ENCODE measurements around the gene FOXD4L6. TPM values are rescaled to one million over a fixed set of nuclear protein-coding genes. Genes with fewer than 3 reads are reported as not detected.
"Not testable (repeated sequence)": the region's sequence is repeated elsewhere in the genome, so short reads cannot be mapped to it uniquely, and the experiment has no call there.

The FOXD4L6 gene
- total and polyA plus RNA-seq, 10 of the 15 experiments (the other 5 are each of a cell fraction or from before 2014, with no cell fraction given), result 0.04 TPM; not detected in 9

DNA sequence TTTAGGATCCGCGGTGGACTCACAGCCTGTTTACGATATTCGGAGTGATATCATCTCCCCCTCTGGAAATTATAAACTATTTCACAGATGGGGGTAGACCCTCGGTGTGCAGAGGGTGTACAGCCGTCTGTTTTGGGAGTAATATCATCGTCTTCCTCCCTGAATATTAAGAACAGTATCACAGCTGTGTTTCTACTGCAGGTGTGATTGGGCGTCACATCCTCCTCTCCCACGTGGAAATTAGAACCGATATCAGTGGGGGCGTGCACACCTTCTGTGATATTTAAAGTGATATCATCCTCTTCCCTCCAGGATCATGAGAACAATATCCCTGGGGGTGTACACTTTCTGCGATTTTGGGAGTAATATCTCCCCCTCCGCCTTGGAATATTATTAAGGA, 19.2 kb downstream of the FOXD4L6 start:
- H3K4me1 ChIP-seq (ENCODE audit: control insufficient read depth, insufficient read depth, low read length); H2AFZ ChIP-seq (ENCODE audit: control insufficient read depth, low read depth, low read length); intact Hi-C loops (cut with micrococcal nuclease; ENCODE audit: unreplicated experiment); H3K36me3 ChIP-seq (ENCODE audit: control insufficient read depth in 2 of 2, insufficient read depth in 2 of 2, low read length in 1 of 2); H3K27me3 ChIP-seq (replicated peaks in 1 of 2; ENCODE audit: control insufficient read depth in 2 of 2, insufficient read depth in 2 of 2, low read length in 1 of 2); H3K9ac ChIP-seq (ENCODE audit: control insufficient read depth, insufficient read depth, low read length); H3K4me2 ChIP-seq (ENCODE audit: control insufficient read depth, insufficient read depth); H3K27ac ChIP-seq (ENCODE audit: control insufficient read depth, insufficient read depth); SMC1A ChIA-PET (ENCODE audit: uncharacterized antibody, unreplicated experiment); POLR2A ChIA-PET; ATAC-seq; DNase-seq (ENCODE audit: low read depth, low spot score); CTCF ChIA-PET; BruUV-seq (replicated peaks); in situ Hi-C loops (cut with MboI); H3K9me3 ChIP-seq (replicated peaks; ENCODE audit: control insufficient read depth, insufficient read depth, low read length); H3K79me2 ChIP-seq (ENCODE audit: control insufficient read depth, insufficient read depth, low read length); FAIRE-seq; RAD21 ChIA-PET (ENCODE audit: unreplicated experiment); H3K4me3 ChIP-seq; H4K20me1 ChIP-seq (ENCODE audit: control insufficient read depth, insufficient read depth): not testable (repeated sequence)
- 56% methylated on average over 6 of the region's 13 CpGs for WGBS (ENCODE audit: insufficient coverage, insufficient replicate concordance, low lambda C conversion rate, missing lambda C conversion rate)

DNA sequence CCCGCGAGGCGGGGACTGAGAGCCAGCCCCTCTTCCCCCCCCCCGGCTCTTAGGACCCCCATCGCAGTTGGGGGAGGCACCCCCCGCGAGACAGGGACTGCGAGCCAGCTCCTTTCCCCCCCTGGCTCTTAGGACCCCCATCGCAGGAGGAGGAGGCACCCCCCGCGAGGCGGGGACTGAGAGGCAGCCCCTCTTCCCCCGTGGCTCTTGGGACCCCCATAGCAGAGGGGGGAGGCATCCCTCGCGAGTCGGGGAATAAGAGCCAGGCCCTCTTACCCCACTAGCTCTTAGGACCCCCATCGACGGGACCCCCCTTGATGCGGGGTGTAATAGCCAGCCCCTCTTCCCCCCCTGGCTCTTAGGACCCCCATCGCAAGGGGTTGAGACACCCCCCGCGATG, 19.7 kb downstream of the FOXD4L6 start:
- in situ Hi-C loops (cut with MboI), result not testable (repeated sequence)

DNA sequence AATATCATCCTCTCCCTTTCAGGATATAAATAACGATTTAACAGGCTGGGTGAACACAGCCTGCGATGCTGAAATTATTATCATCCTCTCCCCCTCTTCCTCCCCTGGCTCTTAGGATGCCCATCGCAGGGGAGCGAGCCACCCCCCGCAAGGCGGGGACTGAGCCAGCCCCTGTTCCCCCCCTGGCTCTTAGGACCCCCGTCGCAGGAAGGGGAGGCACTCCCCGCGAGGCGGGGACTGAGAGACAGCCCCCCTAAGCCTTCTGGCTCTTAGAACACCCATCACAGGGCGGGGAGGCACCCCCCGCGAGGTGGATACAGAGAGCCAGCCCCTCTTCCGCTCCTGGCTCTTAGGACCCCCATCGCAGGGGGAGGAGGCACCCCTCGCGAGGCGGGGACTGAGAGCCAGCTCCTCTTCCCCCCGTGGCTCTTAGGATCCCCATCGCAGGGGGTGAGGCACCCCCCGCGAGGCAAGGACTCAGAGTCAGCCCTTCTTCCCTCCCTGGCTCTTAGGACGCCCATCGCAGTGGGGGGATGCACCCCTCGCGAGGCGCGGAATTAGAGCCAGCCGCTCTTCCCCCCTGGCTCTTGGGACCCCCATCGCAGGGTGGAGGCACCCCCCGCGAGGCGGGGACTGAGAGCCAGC, 21.9 kb downstream of the FOXD4L6 start:
- ATAC-seq; CTCF ChIA-PET; POLR2A ChIA-PET; H3K9ac ChIP-seq (ENCODE audit: control insufficient read depth, insufficient read depth, low read length); H3K4me1 ChIP-seq (ENCODE audit: control insufficient read depth, insufficient read depth, low read length); H3K4me3 ChIP-seq; SMC1A ChIA-PET (ENCODE audit: uncharacterized antibody, unreplicated experiment); RAD21 ChIA-PET (ENCODE audit: unreplicated experiment); FAIRE-seq; BruUV-seq (replicated peaks); intact Hi-C loops (cut with micrococcal nuclease; ENCODE audit: unreplicated experiment); H3K9me3 ChIP-seq (replicated peaks; ENCODE audit: control insufficient read depth, insufficient read depth, low read length); H3K4me2 ChIP-seq (ENCODE audit: control insufficient read depth, insufficient read depth); H3K27me3 ChIP-seq (replicated peaks in 1 of 2; ENCODE audit: control insufficient read depth in 2 of 2, insufficient read depth in 2 of 2, low read length in 1 of 2); DNase-seq (ENCODE audit: low read depth, low spot score); H2AFZ ChIP-seq (ENCODE audit: control insufficient read depth, low read depth, low read length); H3K36me3 ChIP-seq (ENCODE audit: control insufficient read depth in 2 of 2, insufficient read depth in 2 of 2, low read length in 1 of 2); H3K27ac ChIP-seq (ENCODE audit: control insufficient read depth, insufficient read depth); in situ Hi-C loops (cut with MboI); H3K79me2 ChIP-seq (ENCODE audit: control insufficient read depth, insufficient read depth, low read length); H4K20me1 ChIP-seq (ENCODE audit: control insufficient read depth, insufficient read depth): not testable (repeated sequence)
- WGBS (ENCODE audit: insufficient coverage, insufficient replicate concordance, low lambda C conversion rate, missing lambda C conversion rate), result 30% methylated on average over 24 of the region's 34 CpGs

More for the DNA sequence above, 19.7 kb downstream of the FOXD4L6 start:
- H3K4me3 ChIP-seq; H3K4me1 ChIP-seq (ENCODE audit: control insufficient read depth, insufficient read depth, low read length); H3K79me2 ChIP-seq (ENCODE audit: control insufficient read depth, insufficient read depth, low read length); SMC1A ChIA-PET (ENCODE audit: uncharacterized antibody, unreplicated experiment); H3K36me3 ChIP-seq (ENCODE audit: control insufficient read depth in 2 of 2, insufficient read depth in 2 of 2, low read length in 1 of 2); H3K27ac ChIP-seq (ENCODE audit: control insufficient read depth, insufficient read depth); H3K9ac ChIP-seq (ENCODE audit: control insufficient read depth, insufficient read depth, low read length); H4K20me1 ChIP-seq (ENCODE audit: control insufficient read depth, insufficient read depth); BruUV-seq (replicated peaks); ATAC-seq; H2AFZ ChIP-seq (ENCODE audit: control insufficient read depth, low read depth, low read length); H3K4me2 ChIP-seq (ENCODE audit: control insufficient read depth, insufficient read depth); DNase-seq (ENCODE audit: low read depth, low spot score); CTCF ChIA-PET; RAD21 ChIA-PET (ENCODE audit: unreplicated experiment); FAIRE-seq; POLR2A ChIA-PET; H3K9me3 ChIP-seq (replicated peaks; ENCODE audit: control insufficient read depth, insufficient read depth, low read length); H3K27me3 ChIP-seq (replicated peaks in 1 of 2; ENCODE audit: control insufficient read depth in 2 of 2, insufficient read depth in 2 of 2, low read length in 1 of 2); intact Hi-C loops (cut with micrococcal nuclease; ENCODE audit: unreplicated experiment): not testable (repeated sequence)
- 28% methylated on average over 10 of the region's 22 CpGs for WGBS (ENCODE audit: insufficient coverage, insufficient replicate concordance, low lambda C conversion rate, missing lambda C conversion rate)

DNA sequence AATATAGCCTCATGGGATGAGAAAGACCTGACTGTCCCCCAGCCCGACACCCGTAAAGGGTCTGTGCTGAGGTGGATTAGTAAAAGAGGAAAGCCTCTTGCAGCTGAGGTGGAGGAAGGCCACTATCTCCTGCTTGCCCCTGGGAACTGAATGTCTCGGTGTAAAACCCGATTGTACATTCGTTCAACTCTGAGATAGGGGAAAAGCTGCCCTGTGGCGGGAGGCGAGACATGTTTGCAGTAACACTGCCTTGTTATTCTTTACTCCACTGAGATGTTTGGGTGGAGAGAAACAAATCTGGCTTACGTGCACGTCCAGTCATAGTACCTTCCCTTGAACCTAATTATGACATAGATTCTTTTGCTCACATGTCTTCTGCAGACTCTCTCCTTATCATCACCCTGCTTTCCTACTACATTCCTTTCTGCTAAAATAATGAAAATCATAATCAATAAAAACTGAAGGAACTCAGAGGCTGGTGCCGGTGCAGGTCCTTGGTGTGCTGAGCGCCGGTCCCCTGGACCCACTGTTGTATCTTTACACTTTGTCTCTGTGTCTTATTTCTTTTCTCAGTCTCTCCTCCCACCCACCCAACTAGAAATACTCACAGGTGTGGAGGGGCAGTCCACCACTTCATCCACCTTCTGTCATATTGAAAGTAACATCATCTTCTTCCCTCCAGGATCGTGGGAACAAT, 22.8 kb downstream of the FOXD4L6 start:
- H2AFZ ChIP-seq (ENCODE audit: control insufficient read depth, low read depth, low read length); in situ Hi-C loops (cut with MboI); FAIRE-seq; H3K4me3 ChIP-seq; ATAC-seq; BruUV-seq (replicated peaks); H3K36me3 ChIP-seq (ENCODE audit: control insufficient read depth in 2 of 2, insufficient read depth in 2 of 2, low read length in 1 of 2); CTCF ChIA-PET; POLR2A ChIA-PET; intact Hi-C loops (cut with micrococcal nuclease; ENCODE audit: unreplicated experiment); H3K79me2 ChIP-seq (ENCODE audit: control insufficient read depth, insufficient read depth, low read length); RAD21 ChIA-PET (ENCODE audit: unreplicated experiment); SMC1A ChIA-PET (ENCODE audit: uncharacterized antibody, unreplicated experiment); H3K27ac ChIP-seq (ENCODE audit: control insufficient read depth, insufficient read depth); H4K20me1 ChIP-seq (ENCODE audit: control insufficient read depth, insufficient read depth); H3K9ac ChIP-seq (ENCODE audit: control insufficient read depth, insufficient read depth, low read length); H3K27me3 ChIP-seq (replicated peaks in 1 of 2; ENCODE audit: control insufficient read depth in 2 of 2, insufficient read depth in 2 of 2, low read length in 1 of 2); H3K4me2 ChIP-seq (ENCODE audit: control insufficient read depth, insufficient read depth); DNase-seq (ENCODE audit: low read depth, low spot score); H3K4me1 ChIP-seq (ENCODE audit: control insufficient read depth, insufficient read depth, low read length); H3K9me3 ChIP-seq (replicated peaks; ENCODE audit: control insufficient read depth, insufficient read depth, low read length): not testable (repeated sequence)
- WGBS (ENCODE audit: insufficient coverage, insufficient replicate concordance, low lambda C conversion rate, missing lambda C conversion rate), result 58% methylated on average over 8 of the region's 13 CpGs
